Kidney capillary endothelial cell (primary cell): ENCODE data around the gene PLXDC2.
"Not testable (repeated sequence)": the region's sequence is repeated elsewhere in the genome, so short reads cannot be mapped to it uniquely, and the experiment has no call there.

Experiments
- DNase-seq: peaks from one replicate; pipeline ENCODE4 v3.0.0-alpha.2; 2018; ENCODE audit warnings: low spot score

The PLXDC2 gene

DNA sequence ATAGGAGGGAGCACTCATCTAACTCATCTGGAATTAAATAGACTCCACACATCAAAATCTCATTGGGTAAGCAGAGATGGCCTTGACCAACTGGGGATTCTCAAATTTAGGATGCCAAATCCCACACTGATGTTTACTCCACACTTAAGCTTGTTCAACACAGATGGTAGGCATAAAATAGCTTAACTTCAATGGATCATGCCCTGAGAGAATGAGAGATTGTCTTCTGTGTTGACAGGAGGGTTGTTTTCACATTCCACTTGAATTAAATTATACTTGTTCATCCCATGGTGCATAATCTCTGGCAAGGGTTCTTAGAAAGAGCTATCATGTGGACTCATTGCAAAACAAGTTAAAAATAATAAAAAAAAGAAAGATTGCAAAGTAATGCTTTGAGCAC is 391.4 kb downstream of the PLXDC2 start:
- no peak for DNase-seq

GRCh38 chr10:20209098-20209497 is 392.9 kb downstream of the PLXDC2 start:
- not testable (repeated sequence) for DNase-seq

- no peak for DNase-seq
Measured at GRCh38 chr10:20215547-20216152, 399.4 kb downstream of the PLXDC2 start.

DNA sequence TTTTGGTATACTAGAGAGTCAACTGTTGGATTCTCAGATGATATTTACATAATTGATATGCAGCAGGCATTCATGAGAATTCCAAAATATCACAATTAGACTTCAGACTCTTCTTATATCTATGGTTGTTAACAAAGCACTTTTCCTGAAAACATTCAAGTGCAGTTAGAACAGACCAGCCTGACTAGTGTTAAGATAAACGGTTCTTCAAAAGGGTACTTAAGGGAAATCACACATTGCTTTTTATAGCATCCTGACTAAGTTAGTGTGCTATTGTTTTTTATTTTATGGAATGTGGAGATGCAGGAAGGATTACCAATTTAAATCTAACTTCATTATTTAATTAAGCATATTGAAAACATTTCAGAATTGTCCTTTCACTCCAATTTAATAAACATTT is 405.1 kb downstream of the PLXDC2 start:
- no peak for DNase-seq

- no peak for DNase-seq
Measured at GRCh38 chr10:20228729-20229128, 412.5 kb downstream of the PLXDC2 start.

DNA sequence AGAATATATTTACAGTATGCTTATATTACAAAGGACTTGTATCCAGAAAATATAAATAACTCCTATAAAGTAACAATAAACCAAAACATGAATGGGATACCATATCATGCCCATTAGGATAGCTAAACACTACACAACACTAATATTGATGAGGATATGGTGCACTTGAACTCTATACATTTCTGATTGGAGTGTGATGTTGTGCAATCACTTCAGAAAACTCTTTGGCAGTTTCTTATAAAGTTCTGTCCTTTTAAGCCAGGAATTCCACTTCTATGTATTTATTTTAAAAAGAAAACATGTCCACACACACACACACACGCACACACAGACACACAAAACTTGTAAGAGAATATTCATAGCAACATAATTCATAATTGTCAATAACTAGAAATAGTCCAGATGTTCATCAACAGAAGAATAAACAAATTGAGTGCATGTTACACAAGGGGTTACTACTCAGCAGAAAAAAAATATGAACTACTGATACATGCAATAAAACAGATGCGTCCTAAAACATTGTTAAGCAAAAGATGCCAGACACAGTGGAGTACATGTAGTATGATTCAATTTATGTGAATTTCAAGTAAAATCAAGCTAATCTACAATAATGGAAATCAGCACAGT is 416.0 kb downstream of the PLXDC2 start:
- no peak for DNase-seq

DNA sequence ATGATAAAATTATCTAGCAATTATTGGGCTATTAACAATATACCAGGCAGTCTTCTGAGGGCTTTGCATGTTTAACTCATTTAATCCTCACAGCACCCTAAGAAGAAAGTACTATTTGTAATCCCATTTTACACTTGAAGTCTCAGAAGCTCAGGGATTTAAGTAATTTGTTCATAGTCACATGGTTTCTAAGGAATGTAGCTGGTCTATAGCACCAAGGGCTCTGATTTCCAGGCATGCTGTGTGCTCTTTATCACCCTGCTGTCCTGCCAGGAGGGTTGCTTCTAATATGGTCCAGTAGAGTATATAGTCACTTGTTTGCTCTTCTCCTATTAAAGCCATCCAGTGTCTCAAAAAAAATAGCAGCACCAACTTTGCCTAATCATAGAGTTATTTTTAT is 417.2 kb downstream of the PLXDC2 start:
- DNase-seq: no peak

GRCh38 chr10:20234579-20234978 is 418.3 kb downstream of the PLXDC2 start:
- no peak for DNase-seq

DNA sequence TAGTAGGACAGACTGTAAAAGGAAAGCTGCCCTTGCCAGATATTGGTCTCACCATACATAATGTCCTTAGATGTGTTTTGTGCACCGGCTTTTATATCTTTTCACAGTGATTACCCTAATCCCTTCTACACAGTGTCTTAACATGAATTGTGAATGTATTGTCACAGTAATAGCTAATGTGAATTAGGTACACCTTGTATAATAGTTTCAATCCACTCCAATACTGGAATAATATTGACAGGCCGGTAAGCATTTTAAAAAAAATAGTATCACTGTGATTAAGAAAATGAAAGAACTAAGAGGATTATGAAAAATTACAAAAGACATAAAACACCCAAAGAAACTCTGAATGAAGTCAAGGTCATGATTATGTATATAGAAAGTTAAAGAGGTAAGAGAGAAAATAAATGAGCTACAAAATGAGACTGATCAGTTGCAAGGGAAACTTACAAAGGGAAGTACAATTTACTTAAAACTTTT is 420.9 kb downstream of the PLXDC2 start:
- no peak for DNase-seq

DNA sequence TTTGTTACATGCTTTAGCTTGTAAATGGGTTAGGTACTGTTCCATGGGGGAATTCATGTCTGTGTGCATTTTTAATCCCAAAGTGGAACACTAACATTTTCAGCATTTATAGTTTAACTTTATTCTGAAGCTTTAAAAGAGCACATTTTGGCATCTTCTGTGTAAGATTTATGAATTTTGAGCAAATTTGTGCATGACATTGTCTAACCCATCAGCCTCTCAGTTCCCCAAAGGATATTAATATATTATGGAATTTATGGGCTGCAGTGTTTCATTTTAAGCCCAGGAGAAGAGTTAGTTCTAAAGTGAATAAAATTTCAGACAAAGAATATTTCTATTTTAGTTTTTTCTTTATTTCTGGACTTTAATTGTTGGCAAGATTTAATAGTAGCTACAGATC is 421.4 kb downstream of the PLXDC2 start:
- no peak for DNase-seq

DNA sequence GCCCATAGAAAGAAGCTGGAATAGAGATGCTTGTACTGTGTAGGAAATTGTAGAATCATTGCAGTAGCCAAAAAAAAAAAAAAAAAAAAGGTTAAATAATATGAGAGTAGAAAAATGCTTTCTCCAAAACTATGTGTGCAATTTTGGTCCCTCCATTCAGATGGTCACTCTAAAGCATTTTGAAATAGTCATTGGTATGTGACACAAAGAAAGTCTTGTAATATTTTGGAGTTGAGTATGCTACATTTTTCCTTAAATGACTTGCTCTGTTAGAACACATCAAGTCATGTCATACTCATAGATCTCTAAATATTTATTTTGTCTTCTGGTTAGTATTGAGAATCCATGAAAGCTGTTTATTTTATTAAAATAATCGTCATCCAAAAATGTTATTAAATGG is 424.4 kb downstream of the PLXDC2 start:
- no peak for DNase-seq

DNA sequence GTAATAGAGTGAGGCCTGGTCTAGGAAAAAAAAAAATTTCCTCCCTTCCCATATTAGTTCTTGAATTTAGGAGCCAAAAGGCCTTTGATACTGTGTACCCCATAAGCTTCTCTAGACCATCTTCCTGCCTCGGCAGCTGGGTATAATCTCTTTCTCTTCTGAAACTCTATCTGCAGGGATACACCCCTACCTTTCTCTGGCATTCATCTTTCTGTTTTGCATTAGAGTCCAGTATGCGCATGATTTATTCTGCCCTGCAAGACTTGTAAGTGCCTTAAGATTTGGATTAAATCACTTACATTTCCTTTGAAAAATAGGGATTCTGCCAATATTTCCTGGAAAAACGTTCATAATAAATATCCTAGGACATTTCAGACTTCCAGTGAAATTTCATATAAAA is 431.2 kb downstream of the PLXDC2 start:
- DNase-seq: no peak

GRCh38 chr10:20247891-20248708 is 431.9 kb downstream of the PLXDC2 start:
- DNase-seq: no peak

DNA sequence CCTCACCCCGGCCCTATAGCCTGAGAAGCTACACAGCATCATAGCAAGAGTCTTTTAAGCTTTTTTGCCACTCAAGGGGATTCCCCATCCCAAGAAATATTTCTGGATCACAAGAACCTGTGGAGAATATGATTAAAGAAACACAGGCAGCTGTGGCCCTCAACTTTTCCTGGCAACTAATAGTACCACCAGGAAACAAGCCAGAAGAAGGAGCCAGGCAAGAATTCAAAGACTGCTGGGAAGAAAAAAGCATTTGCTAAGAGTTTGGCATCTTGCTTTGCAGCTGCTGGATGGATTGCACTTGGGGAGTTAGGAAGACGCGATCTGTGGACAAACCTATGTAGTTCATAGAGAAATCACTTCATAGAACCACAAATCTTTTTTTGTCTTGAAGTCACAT is 437.8 kb downstream of the PLXDC2 start:
- DNase-seq: no peak

DNA sequence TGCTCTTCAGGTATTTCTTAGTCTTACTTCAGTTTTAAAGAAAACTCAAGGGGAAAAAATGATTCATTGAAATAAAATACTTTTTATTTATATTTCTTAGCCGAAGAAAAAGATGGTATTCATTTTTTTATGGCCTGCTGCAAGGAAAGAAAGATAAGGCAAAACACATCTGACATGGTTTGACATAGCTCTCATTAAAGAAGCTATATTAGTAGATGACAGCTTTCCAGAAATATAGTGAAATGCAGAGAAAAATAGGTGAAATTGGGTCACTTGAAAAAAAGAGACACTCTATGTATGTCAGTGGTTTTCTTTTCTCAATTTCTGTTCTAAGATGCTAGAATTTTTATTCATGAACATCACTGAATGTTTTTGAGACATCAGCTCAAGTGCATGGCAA is 438.3 kb downstream of the PLXDC2 start:
- DNase-seq: no peak

DNA sequence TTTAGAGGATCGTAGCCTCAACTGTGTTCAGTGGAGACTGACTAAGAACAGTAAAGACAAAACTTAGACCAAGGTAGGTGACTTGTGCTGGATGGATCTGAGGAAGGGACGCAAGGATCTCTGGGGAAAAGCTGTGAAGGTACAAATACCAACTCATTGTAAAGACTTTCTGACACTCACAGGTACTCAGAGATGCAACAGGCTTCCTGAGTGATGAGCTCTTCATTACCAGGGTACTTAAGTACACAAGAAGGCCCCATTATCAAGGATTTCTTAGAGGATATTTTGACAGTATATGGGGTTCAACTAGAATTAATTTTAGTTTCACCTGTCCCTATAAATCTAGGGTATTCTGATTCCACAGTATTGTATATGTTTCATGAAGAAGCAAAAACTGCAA is 440.7 kb downstream of the PLXDC2 start:
- no peak for DNase-seq

GRCh38 chr10:20257422-20257821 is 441.2 kb downstream of the PLXDC2 start:
- DNase-seq: no peak

DNA sequence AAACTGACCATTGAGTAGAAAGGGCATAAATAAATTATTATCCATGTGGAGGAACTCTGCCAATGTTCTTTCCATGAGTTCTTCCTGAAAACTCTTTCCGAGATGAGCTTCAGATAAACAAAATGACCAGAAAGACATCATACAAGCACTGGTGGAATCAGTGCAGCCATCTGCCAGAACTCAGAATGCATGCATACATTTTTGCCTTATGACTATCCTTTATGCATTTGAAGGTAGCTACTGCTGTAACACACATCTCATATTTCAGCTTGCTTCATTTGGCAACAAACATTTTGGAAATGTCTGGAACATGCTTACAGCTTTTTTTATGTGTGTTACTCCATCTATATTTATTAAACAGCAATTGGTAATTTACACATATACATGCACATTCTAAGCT is 448.9 kb downstream of the PLXDC2 start:
- no peak for DNase-seq

DNA sequence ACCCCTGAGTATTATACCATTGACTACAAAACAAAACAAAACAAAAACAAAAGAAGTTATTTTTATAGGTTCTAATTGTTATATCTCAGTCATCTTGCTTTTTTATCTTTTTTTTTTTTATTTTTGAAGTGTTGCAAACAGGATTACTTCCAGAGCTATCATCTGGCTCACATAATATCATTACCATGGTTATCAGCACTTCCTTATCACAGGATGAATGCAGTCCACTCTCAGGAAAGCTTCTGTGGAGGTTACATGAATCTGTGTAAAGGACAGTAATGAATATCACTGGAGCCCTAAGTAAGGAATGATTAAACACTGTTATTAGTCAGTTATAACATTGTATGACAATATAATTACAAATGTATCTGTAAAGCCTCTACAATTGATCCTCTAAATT is 451.5 kb downstream of the PLXDC2 start:
- DNase-seq: no peak

- DNase-seq: no peak
Measured at GRCh38 chr10:20271490-20271889, 455.3 kb downstream of the PLXDC2 start.

- no peak for DNase-seq
Measured at GRCh38 chr10:20272608-20273007, 456.4 kb downstream of the PLXDC2 start.

- no peak for DNase-seq
Measured at GRCh38 chr10:20274571-20274970, 458.3 kb downstream of the PLXDC2 start.
